ENCODE data around the gene TERB1.

The TERB1 gene, protein sequence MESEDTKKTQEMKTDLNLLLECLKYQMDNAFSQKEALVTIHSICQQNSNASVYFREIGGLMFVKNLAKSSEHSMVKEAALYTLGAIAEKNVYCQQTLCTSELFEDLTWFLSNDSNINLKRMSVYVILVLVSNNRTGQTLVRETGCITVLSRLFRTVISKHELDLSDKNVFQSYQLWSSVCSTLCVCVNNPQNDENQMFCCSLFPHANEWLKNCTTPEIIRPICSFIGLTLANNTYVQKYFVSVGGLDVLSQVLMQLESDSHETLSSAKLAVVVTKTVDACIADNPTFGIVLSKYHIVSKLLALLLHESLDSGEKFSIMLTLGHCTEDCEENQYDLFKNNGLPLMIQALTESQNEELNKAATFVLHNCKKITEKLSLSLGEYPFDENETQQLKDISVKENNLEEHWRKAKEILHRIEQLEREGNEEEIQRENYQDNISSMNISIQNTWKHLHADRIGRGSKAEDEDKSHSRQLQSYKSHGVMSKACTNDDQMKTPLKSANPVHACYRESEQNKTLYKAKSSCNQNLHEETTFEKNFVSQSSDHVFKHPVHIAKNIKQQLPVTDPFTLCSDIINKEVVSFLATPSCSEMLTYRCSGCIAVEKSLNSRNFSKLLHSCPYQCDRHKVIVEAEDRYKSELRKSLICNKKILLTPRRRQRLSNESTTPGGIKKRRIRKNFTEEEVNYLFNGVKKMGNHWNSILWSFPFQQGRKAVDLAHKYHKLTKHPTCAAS

GRCh38 chr16:66801320-66802105 is at the start of gene TERB1:
TSS of gene TERB1 (minus strand) at chr16:66801584. CDS start at chr16:66796798, 4,786 bp downstream.
- no peak for FAIRE-seq

GRCh38 chr16:66850115-66850815 is 48.9 kb upstream of the TERB1 start:
- FAIRE-seq, result no peak

- FAIRE-seq, result no peak
Measured at GRCh38 chr16:66849549-66849948, 48.2 kb upstream of the TERB1 start.

DNA sequence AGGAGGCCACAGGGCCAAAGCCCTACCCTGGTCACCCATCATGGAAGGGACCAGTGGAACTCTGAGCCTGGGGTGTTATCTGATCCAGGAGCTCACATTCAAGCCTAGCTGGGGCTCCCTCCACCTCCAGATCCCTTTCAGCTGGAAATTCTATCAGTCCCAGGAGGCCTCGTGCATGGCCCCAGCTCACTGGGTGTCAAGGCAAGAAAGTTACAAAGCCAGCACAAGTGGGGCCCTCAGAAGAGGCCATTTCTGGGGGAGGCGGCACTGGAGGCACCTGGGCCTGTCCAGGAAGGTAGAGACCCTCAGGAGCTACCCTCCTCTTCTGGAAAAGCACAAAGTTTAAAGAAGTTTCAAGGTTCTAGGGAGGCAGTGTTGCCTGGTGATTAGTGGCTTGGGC is 47.6 kb upstream of the TERB1 start:
- no peak for FAIRE-seq

DNA sequence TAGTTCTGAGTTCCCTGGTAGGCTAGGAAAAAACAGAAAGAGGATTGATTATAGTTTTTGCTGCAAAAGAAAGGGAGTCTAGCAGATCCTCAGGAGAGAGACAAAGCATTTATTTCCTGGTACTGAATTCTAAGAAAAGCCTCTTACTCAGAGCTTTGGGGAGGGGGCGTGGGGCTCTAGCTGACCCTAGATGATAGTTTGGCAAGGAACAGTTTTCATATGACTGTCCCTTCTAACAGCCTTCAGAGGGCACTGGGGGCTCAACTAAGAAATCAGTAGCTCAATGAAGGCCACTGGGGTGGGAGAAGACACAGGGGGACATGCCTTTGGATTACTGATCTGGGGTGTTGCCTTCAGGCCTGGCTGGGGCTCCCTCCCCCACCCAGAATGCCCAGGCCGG is 46.8 kb upstream of the TERB1 start:
- no peak for FAIRE-seq

DNA sequence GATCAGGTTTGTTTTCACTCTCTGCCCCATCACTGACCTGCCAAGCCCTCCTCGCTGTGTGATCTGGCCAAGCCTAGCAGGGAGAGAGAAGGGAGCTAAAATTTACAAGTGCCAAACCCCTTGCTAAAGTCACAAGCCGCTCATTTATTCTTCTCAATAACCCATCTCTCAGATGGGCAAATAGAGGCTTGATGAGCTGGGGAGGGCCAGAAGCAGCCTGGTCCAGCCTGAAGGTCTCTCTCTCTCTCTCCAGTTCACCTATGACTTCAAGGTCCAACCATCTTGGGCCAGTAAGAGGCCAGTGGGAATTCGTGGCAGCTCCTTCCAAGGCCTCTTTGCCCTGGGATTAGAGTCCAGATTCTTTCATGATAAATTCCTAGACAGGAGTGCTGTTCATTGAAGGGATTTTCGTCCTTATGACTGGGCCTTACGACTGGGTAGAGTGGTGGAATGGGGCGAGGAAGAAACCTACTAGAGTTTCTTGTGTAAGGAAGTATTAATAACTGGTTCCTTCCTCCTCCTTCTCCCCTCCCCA is 46.2 kb upstream of the TERB1 start:
- FAIRE-seq, result no peak

DNA sequence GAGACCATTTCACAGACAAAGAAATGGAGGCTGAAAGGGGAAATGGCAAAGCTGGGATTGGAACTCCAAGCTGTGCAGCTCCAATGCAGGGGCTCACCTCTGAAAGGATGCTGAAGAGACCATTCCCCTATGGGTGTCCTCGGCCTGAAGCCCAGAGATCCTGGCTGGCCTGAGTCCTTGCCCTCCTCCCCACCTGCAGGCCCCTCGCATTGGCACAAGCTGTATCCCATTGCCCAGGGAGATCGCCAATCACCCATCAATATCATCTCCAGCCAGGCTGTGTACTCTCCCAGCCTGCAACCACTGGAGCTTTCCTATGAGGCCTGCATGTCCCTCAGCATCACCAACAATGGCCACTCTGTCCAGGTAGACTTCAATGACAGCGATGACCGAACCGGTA is 45.4 kb upstream of the TERB1 start:
- FAIRE-seq, result no peak

GRCh38 chr16:66846266-66846665 is 44.9 kb upstream of the TERB1 start:
- no peak for FAIRE-seq

- no peak for FAIRE-seq
Measured at GRCh38 chr16:66845791-66846221, 44.4 kb upstream of the TERB1 start.

GRCh38 chr16:66845080-66845410 is 43.7 kb upstream of the TERB1 start:
- no peak for FAIRE-seq

DNA sequence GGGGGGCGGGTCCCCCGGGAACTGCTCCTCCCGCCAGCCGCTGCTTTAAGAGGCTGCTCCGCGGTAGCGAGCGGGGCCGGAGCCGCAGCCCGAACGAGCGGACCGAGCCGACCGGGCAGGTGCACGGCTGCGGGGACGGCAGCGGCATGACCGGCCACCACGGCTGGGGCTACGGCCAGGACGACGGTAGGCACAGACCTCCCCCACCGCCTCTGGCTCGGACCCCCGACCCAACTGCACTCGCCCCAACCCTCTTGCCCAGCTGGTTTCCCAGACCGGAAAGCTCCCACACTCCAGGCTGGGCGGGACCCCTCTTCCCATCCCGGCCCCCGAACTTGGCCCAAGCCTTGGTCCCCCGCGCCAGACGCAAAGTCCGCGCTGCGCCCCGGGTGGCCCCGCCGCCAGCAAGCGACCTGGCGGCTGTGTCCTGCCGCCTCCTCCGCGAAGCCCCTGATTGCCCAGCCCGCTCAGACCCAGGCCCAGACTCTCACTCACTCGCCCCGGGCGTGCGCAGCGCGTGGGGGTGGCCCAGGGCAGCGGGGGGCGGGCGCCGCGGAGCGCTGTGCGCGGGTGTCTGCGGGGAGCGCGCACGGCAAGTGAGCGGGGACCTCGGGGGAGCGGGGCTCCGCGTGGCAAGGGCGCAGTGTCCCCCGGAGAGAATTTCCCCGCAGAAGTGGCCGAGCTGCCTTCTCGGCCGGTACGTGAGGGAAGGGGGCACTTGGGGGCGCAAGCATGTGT is 43.1 kb upstream of the TERB1 start, which contains the start of gene CA7:
Gene CA7, plus strand, starts transcription at position 73 of the 738 bp plus-strand sequence. Its CDS starts 74 bp downstream, at position 147.
- no peak for FAIRE-seq

DNA sequence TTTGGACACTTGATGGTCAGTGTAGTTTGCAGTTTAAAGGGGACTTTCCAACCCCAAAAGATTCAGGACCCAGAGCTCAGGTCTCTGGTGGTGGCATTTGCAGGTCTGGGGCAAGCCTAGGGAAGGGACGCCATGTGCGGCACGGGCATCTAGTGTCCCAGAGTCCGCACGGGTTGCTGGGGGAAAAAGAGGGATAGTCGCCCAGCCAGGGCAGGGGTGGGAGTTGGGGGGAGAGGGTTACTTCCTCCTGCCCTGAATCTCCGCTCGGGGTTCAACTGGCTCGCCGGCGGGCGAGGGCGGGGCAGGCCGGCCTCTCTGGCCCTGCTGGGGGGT is 42.6 kb upstream of the TERB1 start:
- no peak for FAIRE-seq

DNA sequence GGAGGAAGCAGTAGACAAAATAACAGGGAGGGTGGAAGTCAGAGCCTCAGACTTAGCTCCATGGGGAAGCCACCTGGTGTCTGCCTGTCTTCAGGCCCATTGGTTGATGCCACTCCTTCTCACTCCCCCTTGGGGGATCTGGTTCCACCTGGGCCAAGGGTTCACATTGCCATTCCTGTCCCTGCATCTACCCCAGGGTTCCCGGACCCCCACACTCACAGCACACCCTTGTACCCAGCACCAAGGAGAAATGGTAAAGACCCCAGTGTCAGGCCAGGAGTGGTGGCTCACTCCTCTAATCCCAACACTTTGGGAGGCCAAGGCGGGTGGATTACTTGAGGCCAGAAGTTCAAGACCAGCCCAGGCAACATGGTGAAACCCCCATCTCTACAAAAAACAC is 41.8 kb upstream of the TERB1 start:
- no peak for FAIRE-seq

DNA sequence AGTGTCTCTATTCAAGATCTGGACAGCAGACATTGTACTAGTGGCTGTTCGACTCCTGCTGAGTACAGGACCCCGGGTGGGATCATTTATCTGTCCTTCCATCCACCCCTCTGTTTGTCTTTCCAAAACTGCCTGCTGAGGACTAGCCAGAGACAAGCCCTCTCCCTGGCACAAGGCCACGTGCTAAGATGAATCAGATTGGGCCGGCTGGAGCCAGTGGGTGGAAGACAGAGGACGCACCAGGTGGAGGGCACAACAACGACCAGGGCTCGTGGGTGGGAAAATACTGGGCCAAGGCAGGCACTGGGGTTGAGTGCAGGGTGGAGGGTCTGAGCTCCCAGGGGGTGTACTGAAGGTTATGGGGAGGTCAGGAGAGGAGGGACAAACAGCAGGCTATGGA is 41.4 kb upstream of the TERB1 start:
- no peak for FAIRE-seq

- no peak for FAIRE-seq
Measured at GRCh38 chr16:66841366-66841765, 40.0 kb upstream of the TERB1 start.

GRCh38 chr16:66840883-66841282 is 39.5 kb upstream of the TERB1 start:
- no peak for FAIRE-seq

- no peak for FAIRE-seq
Measured at GRCh38 chr16:66834746-66835145, 33.4 kb upstream of the TERB1 start.

DNA sequence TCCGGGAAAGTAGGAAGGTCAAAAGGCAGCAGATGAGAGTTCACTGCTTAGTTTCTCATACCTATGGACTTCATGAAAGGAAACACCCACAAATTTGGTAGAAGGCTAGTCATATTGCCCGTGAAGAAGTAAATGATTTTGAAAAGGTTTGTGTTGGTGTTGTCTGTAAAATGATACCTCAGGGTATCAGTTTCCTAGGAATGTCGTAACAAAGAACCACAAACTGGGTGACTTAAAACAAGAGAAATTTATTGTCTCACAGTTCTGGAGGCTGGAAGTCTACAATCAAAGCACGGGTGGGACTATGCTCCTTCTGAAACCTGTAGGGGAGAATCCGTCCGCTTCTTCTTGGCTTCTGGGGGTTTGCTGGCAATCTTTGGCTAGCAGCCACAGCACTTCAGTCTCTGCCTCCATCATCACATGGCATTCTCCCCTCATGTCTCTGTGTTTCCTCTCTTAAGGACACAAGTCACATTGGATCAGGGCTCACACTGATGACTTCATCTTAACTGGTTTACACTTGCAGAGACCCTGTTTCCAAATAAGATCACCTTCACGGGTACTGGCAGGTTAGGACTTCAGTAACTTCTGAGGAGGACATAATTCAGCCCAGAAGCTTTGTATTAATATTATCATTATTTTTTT is 31.4 kb upstream of the TERB1 start:
- no peak for FAIRE-seq

DNA sequence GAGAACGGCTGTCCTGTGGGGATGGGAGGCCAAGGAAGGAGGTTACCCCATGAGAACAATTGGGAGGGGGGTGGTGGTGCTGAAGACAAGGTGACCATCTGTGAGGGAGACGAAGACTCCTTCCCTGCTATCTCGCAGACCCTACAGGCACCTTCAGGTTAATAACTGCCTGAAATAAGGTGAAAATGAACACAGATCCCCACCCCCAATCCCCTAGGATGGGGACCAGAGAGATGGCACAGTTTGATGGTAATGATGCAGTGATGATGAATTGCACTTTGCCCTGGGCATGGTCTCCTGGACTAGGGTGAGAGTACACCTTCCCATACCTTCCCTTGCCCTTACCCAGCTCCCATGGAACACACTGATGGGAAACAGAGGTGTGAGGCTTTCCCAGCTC is 30.8 kb upstream of the TERB1 start:
- no peak for FAIRE-seq

GRCh38 chr16:66830422-66831404 is 29.3 kb upstream of the TERB1 start, which contains the start of gene NAE1:
TSS of gene NAE1 (minus strand) at chr16:66830976. CDS start at chr16:66830899, 77 bp downstream.
- no peak for FAIRE-seq
